ENCODE data around the gene NPAT. TPM values are rescaled to one million over a fixed set of nuclear protein-coding genes. Genes with fewer than 3 reads are reported as not detected.
A peak's percentile ranks its signal among the peaks of the same experiment; 100 is the strongest.

Gene NPAT
- total and polyA plus RNA-seq, 12 donors, result 2.2 to 32.7 (median 14.2) TPM

- Histone ChIP-seq H3K4me1 (replicated peaks in 1 of 2) (no peaks in the 10 kb centered on the region), H3K4me3 (no peak overlapping the region), H3K27ac (no peak overlapping the region), H3K9me3 (replicated peaks in 1 of 3) (no peaks in the 10 kb centered on the region), H3K27me3 (no peaks in the 10 kb centered on the region), H3K36me3 (replicated peaks in 1 of 2) (peaks cover 0 to 47% of the 10 kb centered on the region in 2 donors)
- no peak for DNase-seq
- WGBS, 4 donors, result 86 to 89% (median 89%) methylated on average over 5 of the region's 5 CpGs
- TF ChIP-seq POLR2A (IDR thresholded peaks at IDR 0.05) (no peak), CTCF (IDR thresholded peaks at IDR 0.05) (no peak)
- intact Hi-C loops (cut with DNase I), result no loop called here
Observed at GRCh38 chr11:108160970-108161566, 61.4 kb downstream of the NPAT start.

- no peak overlapping the region for H3K4me3 ChIP-seq
- intact Hi-C loops (cut with DNase I), result no loop called here
- no peak for TF ChIP-seq CTCF (IDR thresholded peaks at IDR 0.05)
- no peak for TF ChIP-seq POLR2A (IDR thresholded peaks at IDR 0.05)
- peaks cover 0 to 31% of the 10 kb centered on the region in 2 donors for H3K36me3 ChIP-seq (replicated peaks in 1 of 2)
- DNase-seq, result no peak
- 76 to 90% (median 82%) methylated on average over 2 of the region's 2 CpGs for WGBS, 4 donors
- H3K9me3 ChIP-seq (replicated peaks in 1 of 3), result no peaks in the 10 kb centered on the region
- peaks cover 0 to 6% of the 10 kb centered on the region in 2 donors for H3K4me1 ChIP-seq (replicated peaks in 1 of 2)
- no peaks in the 10 kb centered on the region for H3K27me3 ChIP-seq
- no peak overlapping the region for H3K27ac ChIP-seq
Observed at GRCh38 chr11:108154591-108154990, 67.8 kb downstream of the NPAT start.

- intact Hi-C loops (cut with DNase I), result no loop called here
- H3K27ac ChIP-seq, result peak overlapping the region in 2 of 5 donors; percentile 31 to 32
- no peaks in the 10 kb centered on the region for H3K9me3 ChIP-seq (replicated peaks in 1 of 3)
- no peak for TF ChIP-seq CTCF (IDR thresholded peaks at IDR 0.05)
- no peak for TF ChIP-seq POLR2A (IDR thresholded peaks at IDR 0.05)
- H3K36me3 ChIP-seq (replicated peaks in 1 of 2), result peaks cover 0 to 61% of the 10 kb centered on the region in 2 donors
- H3K27me3 ChIP-seq, result no peaks in the 10 kb centered on the region
- DNase-seq, result peak in 3 of 7 donors; percentile 31 to 55 (median 47)
- peaks cover 11 to 16% of the 10 kb centered on the region in 2 donors for H3K4me1 ChIP-seq (replicated peaks in 1 of 2)
- H3K4me3 ChIP-seq, result no peak overlapping the region
- 29 to 48% (median 32%) methylated on average over 3 of the region's 3 CpGs for WGBS, 4 donors
Observed at GRCh38 chr11:108148556-108148955, 73.9 kb downstream of the NPAT start.

- Histone ChIP-seq H3K4me1 (replicated peaks in 1 of 2) (peaks cover 11% of the 10 kb centered on the region in 2 donors), H3K27ac (no peak overlapping the region), H3K36me3 (replicated peaks in 1 of 2) (peaks cover 0 to 75% of the 10 kb centered on the region in 2 donors), H3K9me3 (replicated peaks in 1 of 3) (no peaks in the 10 kb centered on the region), H3K27me3 (no peaks in the 10 kb centered on the region), H3K4me3 (no peak overlapping the region)
- DNase-seq, result no peak
- TF ChIP-seq POLR2A (IDR thresholded peaks at IDR 0.05), result no peak
- TF ChIP-seq CTCF (IDR thresholded peaks at IDR 0.05), result no peak
- 69 to 84% (median 75%) methylated on average over 1 of the region's 1 CpG for WGBS, 4 donors
- intact Hi-C loops (cut with DNase I), result no loop called here
Observed at GRCh38 chr11:108147150-108147549, 75.3 kb downstream of the NPAT start.
